Stimulated activated CD4-positive, alpha-beta T cell treated with anti-CD3 and anti-CD28 coated beads, TNF-alpha, amount 100 ng/mL, for 48 hours (primary cell): ENCODE measurements around the gene CRHR2.
A peak's percentile ranks its signal among the peaks of the same experiment; 100 is the strongest.
"Not testable (repeated sequence)": the region's sequence is repeated elsewhere in the genome, so short reads cannot be mapped to it uniquely, and the experiment has no call there.

ENCODE experiments used
- DNase-seq, 3 donors: peaks; one replicate each; pipeline ENCODE4 v3.0.0-alpha.2; 2020; ENCODE audit warnings: low read depth in 3 of 3

The CRHR2 gene

DNA sequence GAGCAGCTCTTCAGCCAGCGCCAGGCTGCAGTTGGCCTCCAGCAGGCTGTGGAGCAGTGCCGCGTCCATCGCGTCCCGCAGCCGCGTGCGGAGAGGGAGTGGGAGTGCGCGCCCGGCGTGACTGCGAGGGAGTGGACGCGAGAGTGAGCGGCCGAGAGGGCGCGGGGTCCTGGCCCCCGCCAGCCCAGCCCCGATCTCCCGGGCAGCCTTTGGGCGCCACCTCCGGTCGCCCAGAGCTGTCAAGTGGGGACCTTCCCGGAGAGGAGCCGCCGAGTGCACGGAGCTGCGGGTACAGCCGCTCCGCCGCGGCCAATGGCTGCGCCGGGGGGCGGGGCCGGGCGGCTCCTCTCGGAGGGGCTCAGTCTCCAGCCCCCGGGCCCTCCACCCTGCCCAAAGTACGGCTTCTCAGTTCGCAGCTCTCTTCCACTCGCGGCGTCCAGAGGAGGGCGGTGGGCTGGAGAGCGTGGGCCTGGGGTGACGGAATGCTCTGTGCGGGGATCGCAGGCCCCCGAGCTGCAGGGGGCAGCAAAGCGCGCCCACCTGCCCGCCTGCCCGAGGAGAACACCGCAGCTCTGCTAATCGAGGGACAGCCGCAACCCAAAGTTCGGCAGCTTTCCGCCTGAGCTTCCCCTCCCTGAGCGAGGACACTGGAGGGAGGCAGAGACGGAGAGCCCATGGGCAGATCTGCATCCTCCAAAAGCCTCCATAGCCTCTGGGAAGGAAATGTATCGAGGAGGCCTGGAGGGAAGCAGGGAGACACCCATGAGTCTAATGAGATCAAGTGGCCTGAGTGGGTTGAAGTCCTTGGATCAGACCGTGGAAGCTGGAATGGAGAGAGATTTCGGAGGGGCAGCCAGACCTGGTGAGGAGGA lies at the start of gene CRHR2:
TSS of gene CRHR2 (minus strand) at position 245 of the 872 bp plus-strand sequence. CDS start at position 69, 176 bp downstream.
- DNase-seq = no peak

DNA sequence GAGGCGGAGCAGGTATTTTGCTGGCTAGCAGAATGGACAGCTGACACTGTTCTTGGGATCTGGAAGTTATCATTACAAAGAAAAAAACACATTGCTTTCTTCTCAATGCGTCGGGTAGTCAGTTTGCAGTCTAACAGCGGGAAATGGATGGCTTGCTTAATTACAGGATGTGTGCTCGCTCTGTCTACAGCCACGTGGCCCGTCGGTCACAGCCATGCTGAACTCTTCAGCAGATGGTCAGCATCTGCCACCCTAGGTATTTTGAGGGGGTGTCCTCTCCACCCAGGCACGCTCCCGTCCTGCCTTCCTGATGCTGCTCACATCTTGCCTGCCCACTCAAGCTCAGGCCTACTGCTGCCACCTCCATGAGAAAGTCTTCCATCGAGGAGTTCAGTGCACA lies 49.3 kb upstream of the CRHR2 start:
- DNase-seq = no peak

DNA sequence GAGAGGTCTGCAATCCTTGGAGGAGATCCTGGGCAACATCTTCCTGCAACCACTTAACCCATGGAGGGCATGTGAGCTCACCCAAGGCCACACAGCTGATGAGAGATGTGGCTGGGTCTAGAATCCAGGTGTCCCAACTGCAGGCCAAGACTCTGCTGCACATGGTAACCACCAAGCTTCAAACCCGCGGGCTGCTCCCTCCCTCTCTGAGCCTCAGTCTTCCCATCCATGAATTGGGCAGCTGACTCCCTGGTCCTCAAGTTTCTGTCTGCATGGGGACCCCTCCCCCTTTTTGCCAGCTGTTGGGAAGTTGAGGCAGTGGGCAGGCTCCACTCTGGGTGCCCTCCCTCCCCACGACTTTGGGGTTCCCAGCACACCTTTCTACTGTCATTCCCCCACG lies 48.7 kb upstream of the CRHR2 start:
- no peak for DNase-seq

DNA sequence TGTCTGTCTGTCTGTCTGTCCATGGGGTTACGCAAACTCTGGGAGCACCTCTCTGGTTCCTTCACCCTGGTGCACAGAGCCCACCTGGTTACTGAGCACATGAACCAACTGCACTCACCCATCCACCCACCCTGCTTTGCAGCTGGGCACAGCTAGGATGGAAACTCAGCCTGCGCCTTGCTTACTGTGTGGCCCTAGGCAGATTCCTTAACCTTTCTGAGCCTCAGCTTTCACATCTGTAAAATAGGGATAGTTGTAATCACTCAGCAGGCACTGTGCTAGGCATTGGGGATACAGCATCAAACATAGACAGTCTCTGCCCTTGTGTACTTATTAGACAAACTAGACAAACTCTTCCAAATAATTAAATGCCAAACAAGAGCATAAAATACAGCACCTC lies 47.8 kb upstream of the CRHR2 start:
- no peak for DNase-seq

DNA sequence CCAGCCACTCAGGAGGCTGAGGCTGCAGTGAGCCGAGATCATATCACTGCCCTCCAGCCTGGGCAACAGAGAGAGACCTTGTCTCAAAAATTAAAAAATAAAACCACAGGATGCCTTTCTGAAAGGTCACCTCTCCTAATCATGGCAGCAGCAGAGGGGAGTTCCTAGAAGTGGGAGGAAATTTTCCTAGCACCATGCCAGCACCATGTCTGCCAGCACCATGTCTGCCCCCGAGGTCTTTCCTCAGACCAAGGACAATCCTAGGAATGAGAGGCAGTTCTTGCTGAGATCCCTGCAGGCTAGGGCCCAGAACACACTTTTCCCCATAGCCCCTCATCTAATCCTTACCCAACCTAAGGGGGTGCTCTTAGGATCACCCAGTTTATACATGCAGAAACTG lies 47.4 kb upstream of the CRHR2 start:
- DNase-seq = no peak

DNA sequence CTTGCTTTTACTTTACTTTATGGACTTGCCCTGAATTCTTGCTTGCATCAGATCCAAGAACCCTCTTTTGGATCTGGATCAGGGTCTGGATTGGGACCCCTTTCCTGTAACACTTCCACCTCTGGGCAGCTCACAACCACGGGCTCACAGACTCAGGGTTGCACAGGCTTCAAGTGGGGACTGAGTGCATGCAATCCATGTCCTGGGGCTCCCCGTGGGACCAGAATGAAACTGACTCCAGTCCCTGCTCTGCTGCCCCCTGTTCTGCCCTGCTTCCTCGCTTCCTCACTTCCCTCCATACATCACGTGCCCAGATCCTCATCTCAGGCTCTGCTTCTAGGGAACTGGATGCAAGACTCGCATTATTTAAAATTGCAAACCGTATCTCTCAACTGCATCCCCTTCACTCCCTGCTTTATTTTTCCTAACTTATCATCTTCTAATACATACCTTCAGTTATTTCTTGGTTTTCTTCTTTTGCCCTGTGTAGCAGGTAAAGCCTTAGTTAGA lies 46.4 kb upstream of the CRHR2 start:
- DNase-seq = no peak

DNA sequence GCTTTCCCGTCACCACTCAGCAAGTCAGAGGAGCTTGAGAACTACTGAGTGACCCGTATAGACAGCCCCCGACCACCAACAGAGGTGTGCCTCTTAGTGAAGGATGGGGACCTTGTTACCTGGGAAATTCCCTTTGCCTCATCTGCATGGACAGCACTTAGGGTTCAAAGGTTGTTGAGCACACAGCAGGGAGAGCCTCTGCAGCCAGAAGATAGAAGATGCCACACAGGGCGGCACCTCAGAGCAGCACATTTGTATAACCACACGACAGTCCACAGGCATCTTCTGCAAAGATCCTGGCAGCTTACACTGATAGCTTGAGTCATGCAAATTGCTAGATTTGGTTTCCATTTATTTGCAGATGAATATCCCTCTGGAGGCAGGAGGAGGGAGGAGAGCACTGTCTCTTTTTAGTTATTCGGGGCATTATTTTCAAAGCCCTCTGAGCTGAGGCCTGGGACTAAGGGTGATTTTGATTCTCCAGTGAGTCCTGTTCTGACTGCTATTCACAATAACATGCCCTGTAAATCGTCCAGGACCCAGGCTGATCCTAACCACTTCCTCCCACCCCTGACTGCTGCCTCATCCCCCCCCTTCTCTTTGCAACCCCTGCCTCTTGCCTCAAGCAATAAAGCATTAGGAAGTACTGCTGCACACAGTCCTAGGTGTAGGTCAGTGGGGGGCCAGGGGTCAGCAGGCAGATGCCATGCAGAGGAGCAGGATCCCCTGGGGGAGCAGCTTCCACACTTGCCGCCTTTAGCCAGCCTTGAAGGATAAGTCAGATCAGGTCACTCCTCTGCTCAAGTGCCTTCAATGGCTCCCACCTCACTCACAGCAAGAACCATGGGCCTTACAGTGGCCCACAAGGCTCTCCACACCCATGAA lies 45.0 kb upstream of the CRHR2 start:
- DNase-seq = peak in 1 of 3 donors; percentile 18

DNA sequence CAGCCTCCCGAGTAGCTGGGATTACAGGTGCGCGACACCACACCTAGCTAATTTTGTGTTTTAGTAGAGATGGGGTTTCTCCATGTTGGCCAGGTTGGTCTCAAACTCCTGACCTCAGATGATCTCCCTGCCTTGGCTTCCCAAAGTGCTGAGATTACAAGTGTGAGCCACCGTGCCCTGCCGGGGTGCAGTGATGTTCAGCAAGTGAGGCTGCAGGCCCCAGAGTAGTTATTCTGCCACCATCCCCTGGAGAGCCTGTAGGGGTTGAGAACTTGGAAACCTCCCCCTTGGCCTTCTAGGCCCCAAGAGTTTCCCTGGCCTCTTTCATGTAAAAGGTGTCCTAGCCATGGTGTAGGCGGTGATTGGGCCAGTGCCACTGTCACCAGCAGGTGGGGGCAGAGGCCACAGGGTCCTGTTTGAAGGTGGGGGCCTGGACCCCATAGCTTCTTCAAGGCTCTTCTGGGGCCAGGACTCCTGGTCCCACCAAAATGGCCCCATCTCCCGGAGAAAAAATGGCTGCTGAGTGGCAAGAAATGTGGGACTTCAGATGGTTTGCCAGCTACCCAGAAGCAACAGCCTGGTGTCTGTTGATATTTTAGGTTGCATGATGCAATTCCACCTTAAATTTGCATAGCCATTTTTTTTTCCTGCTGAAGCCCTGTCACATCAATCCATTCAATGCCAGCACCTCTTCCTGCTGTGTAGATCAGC lies 44.2 kb upstream of the CRHR2 start:
- DNase-seq = no peak

DNA sequence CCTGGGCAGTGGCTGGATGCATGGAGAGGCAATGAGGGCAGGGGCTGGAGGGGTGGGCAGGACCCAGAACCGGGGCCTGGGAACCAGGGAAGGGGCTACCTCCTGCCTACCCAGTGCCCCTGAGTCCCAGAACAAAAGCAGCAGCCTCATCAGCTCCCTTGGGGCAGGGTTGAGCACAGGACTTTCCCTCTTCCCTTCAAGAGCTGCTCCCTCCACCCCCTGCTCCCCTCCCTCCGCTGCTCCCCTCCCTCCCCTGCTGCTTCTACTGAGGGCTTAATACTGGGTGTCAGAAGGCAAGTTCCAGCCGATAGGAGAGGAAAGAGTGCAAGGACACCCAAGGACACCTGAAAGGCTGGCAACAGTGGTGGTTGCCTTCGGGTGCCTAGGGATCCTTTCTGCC lies 41.5 kb upstream of the CRHR2 start:
- no peak for DNase-seq

DNA sequence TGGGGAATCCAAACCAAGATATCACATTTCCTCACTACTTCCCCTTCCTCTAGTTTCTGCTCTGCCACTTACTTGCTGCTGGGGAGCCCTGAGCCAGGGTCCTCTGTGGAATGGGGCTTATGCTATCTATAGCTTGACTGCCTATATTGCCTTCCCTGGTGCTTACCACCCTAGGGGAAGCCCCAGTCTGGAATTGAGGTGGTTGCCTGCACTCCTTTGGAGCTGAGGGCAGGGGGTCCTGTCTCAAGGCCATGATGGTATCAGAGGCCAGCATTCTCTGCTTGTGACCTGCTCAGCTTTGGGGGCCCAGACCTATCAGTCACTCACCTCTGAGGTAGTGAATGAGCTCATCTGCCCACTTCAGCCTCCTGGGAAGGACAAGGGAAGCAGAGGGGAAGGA lies 40.4 kb upstream of the CRHR2 start:
- DNase-seq = no peak

DNA sequence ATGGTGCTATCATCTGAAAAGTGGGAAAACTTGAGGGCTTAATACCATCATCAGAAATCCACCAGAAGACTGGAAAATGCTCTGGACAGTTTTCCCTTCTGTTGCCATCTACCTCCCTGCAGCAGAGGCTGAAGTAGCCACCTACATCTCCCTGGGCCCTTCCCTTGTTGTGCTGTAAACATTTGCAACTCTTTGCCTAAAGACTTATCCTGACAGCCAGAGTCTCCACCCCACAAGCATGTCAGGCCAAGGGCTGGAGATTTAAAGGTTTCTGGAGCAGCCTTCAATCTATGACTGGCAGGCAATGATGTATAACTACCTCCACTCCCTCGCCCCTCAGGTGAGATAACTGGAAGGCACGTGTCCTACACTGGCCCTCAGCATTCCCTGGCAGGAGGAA lies 39.9 kb upstream of the CRHR2 start:
- DNase-seq = no peak

DNA sequence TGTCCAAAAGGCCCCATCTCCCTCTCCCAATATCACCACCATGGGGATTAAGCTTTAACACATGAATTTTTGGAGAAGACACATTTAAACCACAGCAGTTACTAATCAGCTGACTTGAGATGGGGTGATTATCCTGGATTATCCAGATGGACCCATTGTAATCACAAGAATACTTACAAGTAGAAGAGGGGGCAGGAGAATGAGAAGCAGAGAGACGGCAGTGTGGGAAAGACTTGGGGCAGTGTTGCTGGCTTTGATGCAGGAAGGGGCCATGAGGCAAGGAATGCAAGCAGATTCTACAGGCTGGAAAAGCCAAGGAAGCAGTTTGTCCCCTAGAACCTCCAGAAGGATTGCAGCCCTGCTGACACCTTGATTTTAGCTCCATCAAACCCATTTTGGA lies 39.0 kb upstream of the CRHR2 start:
- DNase-seq = no peak

DNA sequence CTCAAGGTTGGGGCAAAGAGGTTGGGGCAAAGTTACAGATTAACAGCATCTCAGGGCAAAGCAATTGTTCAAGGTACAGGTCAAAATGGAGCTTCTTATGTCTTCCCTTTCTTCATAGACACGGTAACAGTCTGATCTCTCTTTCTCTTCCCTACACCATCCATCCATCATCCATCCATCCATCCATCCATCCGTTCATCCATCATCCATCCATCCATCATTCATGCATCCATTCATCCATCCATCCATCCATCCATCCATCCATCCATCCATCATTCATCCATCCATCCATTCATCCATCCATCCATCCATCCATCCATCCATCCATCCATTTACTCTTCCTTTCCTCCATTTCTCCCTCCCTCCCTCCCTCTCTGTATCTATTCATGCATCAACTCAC lies 37.2 kb upstream of the CRHR2 start:
- not testable (repeated sequence) for DNase-seq

DNA sequence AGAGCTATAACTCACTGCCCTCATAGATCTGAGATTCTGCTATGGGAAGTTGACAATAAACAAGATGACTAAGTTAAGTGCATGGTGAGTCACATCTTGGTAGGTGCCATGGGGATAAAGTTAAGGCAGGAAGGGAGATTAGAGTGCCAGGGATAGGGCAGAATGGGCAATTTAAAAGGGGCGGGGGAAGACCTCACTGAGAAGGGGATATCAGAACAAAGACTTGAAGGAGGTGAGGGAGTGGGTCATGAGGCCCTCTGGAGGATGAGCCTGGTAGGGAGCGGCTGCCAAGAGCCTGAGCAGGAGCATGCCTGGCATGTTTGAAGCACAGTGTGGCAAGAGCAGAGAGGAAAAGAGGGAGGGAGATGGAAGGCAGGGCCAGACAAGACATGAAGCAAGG lies 34.9 kb upstream of the CRHR2 start:
- DNase-seq = no peak

DNA sequence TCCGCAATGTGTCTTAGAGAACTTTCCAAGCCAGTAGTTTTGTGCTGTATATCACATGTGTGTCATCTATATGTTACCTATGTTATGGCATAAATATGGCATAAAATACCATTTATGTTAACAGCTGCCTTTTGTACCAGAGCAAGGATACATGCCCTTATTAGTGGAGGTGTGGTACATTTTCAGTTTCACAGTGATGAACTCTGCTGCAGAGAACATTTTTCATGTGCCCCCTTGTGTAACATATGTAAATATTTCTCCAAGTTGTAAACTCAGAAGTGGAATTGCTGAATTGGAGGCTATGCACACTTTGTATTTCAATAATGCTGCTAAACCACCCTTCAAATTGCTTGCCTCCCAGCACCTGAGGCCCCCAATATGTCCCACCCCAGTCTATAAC lies 31.9 kb upstream of the CRHR2 start:
- no peak for DNase-seq

DNA sequence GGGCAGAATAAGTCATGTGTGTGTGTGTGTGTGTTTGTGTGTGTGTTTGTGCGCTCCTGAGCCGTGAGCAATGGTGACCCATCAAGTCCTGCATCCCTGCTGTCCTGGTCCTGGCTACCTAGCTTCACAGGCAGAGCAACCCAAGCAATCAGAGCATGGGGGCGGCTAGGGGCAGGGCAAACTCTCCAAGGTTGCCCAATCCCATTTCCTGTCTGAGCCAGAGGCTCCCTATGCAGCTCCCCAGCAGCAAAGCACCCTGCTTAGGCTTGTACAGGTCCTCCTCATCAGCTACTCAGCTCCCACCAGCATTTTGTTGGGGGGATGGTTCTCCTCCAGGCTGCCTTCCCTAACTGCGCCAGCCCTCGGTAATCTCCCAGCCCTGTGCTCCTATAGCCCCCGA lies 31.1 kb upstream of the CRHR2 start:
- no peak for DNase-seq

DNA sequence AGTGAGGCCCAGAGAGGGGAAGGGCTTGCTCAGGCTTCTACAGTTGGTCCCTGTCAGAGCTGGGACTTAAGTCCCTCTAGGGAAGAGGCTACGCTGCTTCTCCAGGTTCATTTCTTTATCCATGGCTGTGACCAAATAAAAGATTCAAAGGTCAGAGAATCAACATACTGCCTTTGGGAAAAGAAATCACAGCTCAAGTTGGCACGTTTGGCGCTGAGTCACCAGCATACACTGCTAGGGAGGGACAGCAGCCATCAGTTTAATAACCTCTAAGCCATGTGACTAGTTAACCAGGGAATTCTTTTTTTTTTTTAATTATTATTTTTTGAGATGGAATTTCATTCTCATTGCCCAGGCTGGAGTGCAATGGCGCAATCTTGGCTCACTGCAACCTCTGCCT lies 28.4 kb upstream of the CRHR2 start:
- no peak for DNase-seq

DNA sequence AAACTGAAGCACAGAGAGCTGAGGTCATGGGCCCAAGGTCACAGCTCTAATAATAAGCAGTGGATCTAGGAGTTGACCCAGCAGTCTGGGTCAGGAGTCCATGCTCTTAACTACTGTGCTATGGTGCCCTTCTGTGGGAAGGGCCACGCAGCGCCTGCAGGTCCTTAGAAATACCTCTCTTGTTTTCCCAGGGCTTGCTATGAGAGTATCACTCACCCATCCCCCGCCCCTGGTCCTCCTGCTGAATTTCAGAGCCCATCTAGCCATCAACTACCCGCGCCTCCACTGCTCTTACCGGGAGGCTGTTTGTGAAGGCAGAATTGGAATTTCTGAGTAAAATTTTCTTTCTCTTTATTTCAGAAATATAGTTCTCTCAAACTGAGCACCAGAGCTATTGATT lies 27.3 kb upstream of the CRHR2 start:
- DNase-seq = no peak

DNA sequence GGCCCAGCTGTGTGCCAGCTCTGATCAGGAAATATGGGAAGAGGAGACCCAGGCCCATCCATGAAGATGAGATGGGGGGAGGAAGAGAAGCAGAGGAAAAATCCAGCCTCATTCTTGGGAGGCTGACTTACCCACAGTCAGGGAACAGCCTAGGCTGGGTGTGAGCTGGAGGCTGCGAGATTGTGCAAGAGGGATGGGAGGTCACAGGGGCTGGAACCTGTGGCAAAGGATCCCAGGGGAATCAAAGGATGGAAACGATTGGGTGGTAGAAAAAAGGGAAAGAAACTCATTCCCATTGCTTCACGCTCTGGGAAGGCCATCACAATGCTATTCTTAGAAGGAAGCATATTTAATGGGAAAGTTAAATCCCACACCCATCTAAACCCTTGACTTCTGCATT lies 26.7 kb upstream of the CRHR2 start:
- DNase-seq = no peak

DNA sequence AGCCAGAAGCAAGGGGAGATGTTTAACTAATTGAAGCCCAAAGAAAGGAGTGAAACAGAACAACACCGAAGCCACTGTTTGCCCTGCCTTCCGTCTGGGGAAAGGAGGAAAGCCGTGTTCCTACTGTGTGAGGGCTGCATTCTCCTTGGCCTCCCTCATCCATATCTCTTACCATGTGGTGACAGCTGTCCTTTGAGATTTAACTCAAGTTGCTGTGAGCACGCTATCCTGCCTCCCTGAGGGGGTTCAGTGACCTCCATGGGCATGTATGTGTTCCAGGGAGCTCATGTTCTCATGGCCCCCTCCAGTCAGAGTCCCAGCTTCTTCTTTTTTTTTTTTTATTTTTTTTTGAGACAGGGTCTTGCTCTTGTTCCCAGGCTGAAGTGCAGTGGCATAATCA lies 26.2 kb upstream of the CRHR2 start:
- no peak for DNase-seq

DNA sequence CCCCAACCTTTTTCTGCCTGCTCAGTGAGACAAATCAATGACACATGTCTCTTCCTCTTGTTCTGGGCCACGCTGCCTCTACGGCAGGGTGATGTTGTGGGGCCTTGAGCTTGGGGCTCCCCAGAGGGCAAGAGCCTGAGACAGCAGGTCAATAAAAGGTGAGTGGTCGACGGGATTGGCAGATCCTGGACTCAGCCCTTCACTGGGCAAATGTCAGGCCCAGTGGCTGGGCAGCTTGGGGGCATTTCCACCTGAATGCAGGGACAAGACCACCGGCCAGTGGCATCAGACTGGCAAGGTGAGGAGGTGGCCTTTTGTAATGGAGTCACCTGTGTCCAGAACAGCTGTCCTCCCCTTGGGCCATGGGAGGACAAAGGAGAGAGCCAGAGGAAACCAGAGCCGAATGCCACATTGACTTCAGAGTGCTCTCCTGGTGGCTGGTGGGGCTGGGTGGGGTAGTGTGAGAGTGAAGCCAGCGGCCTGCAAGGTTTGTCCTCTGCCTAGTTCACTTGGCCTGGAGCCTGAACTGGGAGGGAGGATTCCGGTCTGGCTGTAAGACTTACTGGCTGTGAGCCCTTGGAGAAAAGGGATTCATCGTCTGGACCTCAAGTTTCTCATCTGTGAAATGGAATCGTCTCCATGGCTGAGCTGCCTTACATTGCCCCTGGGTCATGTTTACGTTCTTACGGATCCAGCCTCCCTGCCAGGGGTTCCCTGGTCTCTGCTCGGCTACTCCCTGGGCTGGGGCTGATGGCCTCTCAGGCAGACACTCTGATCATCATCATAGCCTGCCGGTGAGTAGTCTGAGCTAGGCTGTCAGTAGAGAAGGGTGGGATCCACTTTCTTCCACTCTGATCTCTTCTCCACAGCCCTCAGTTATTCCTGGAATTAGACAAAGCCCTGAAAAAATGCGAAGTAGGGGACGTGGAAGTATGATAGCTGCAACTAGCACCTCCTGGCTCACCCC lies 25.4 kb upstream of the CRHR2 start:
- DNase-seq = no peak
